ENCODE data around the gene LRP1B. TPM values are rescaled to one million over a fixed set of nuclear protein-coding genes. Genes with fewer than 3 reads are reported as not detected.

Gene LRP1B
- total and polyA plus RNA-seq, 2 of the 8 experiments (the other 6 are each of a cell fraction or from before 2014, with no cell fraction given), result 0.03 TPM; not detected in 1

DNA sequence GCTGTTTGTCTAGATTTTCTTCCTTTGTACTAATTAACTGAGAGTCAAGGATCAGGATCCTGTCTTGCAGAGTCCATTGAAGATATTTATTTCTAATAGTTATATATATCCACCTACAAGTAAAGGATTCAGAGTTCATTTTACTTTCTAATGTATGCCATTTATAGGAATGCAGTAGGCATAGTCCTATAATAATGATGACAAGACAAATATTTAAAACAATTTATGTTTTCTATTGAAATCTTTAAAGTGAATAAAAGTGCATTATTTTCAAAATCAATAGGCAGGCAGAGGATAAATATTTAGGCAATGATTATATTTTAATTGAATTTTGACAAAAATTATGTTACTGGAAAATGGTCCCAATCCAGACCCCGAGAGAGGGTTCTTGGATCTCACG, 1919.9 kb downstream of the LRP1B start:
- FAIRE-seq, result no peak
- no peaks in the 10 kb centered on the region for H3K9me3 ChIP-seq (ENCODE audit: insufficient read depth in 2 of 2, low read depth in 1 of 2, low read length in 1 of 2)
- H3K23me2 ChIP-seq (ENCODE audit: low read depth, low read length), result no peaks in the 10 kb centered on the region
- H2BK120ac ChIP-seq (replicated peaks; ENCODE audit: low read depth, low read length), result no peak overlapping the region
- no peak overlapping the region for H3K23ac ChIP-seq (ENCODE audit: insufficient read length)
- H3K79me1 ChIP-seq (ENCODE audit: low read depth, low read length), result no peaks in the 10 kb centered on the region
- H3K4me2 ChIP-seq (ENCODE audit: insufficient read depth in 1 of 2, low read depth in 2 of 2, low read length in 2 of 2), result no peak overlapping the region
- no peaks in the 10 kb centered on the region for H4K20me1 ChIP-seq (replicated peaks in 1 of 2; ENCODE audit: control insufficient read depth in 1 of 2, insufficient read depth in 2 of 2, low read length in 2 of 2)
- H2BK5ac ChIP-seq (ENCODE audit: low read depth, low read length), result no peak overlapping the region
- CTCF ChIA-PET (ENCODE audit: partially characterized antibody), result no interaction called here
- H2AFZ ChIP-seq (ENCODE audit: low read length), result no peak overlapping the region
- 94% methylated on average over 2 of the region's 2 CpGs; no CpG with 5 or more reads in 1 of the 2 experiments for WGBS, 2 experiments (ENCODE audit: extremely low coverage in 1 of 2, insufficient coverage in 1 of 2, insufficient read length in 1 of 2, insufficient replicate concordance in 2 of 2, low coverage in 1 of 2, low lambda C conversion rate in 2 of 2, missing lambda C conversion rate in 1 of 2)
- no peak overlapping the region for H2BK20ac ChIP-seq (ENCODE audit: low read length)
- no peak overlapping the region for H3K4ac ChIP-seq (replicated peaks; ENCODE audit: insufficient read length, low read depth, low read length)
- H3K4me1 ChIP-seq (replicated peaks in 1 of 4; ENCODE audit: control insufficient read depth in 3 of 4, insufficient read depth in 4 of 4, low read length in 3 of 4), result no peaks in the 10 kb centered on the region
- DNase-seq (ENCODE audit: low read depth in 1 of 2, low spot score in 2 of 2), result no peak
- H2BK15ac ChIP-seq (ENCODE audit: low read length), result no peak overlapping the region
- H2AK5ac ChIP-seq (ENCODE audit: low read depth, low read length), result no peak overlapping the region
- POLR2A ChIA-PET (ENCODE audit: partially characterized antibody), result no interaction called here
- H3K79me2 ChIP-seq (ENCODE audit: control insufficient read depth in 1 of 2, insufficient read depth in 2 of 2, low read length in 2 of 2), result no peaks in the 10 kb centered on the region
- no peak overlapping the region for H4K5ac ChIP-seq (ENCODE audit: insufficient read length, low read depth, low read length)
- H3K9ac ChIP-seq (replicated peaks in 1 of 4; ENCODE audit: extremely low read depth in 1 of 4, low read depth in 3 of 4, low read length in 3 of 4), result no peak overlapping the region
- no peak overlapping the region for H3K27ac ChIP-seq (ENCODE audit: low read depth, low read length)
- no peak overlapping the region for H4K8ac ChIP-seq (ENCODE audit: extremely low read depth, insufficient read depth, low read length)
- no peak overlapping the region for H3K14ac ChIP-seq (ENCODE audit: insufficient read length)
- H3K18ac ChIP-seq (ENCODE audit: extremely low read depth, low read length), result no peak overlapping the region
- no peak overlapping the region for H3K56ac ChIP-seq (replicated peaks; ENCODE audit: insufficient read length, low read depth, low read length)
- no peak overlapping the region for H3K4me3 ChIP-seq (ENCODE audit: extremely low read depth in 1 of 4, insufficient read depth in 2 of 4, low read depth in 3 of 4, low read length in 4 of 4)
- no peaks in the 10 kb centered on the region for H3K36me3 ChIP-seq (ENCODE audit: control insufficient read depth in 2 of 4, insufficient read depth in 4 of 4, low read length in 3 of 4)
- no peak overlapping the region for H2BK12ac ChIP-seq (ENCODE audit: low read depth, low read length)
- H4K91ac ChIP-seq (replicated peaks; ENCODE audit: insufficient read length, low read length), result no peak overlapping the region
- no peaks in the 10 kb centered on the region for H3K27me3 ChIP-seq (replicated peaks in 1 of 4; ENCODE audit: control insufficient read depth in 3 of 4, extremely low read depth in 1 of 4, insufficient read depth in 3 of 4, low read length in 3 of 4)
- TF ChIP-seq CREB1 (IDR thresholded peaks at IDR 0.05) (no peak), TBP (IDR thresholded peaks at IDR 0.05; ENCODE audit: low read depth, low read length) (no peak), POLR2AphosphoS5 (IDR thresholded peaks at IDR 0.05; ENCODE audit: low read depth, low read length) (no peak), SUZ12 (IDR thresholded peaks at IDR 0.05; ENCODE audit: low read length) (no peak), GTF2F1 (IDR thresholded peaks at IDR 0.05; ENCODE audit: borderline replicate concordance, low read depth, low read length) (no peak), SP2 (IDR thresholded peaks at IDR 0.05; ENCODE audit: low read length) (no peak)

All from H1 (cell line).